GM18951 (cell line): ENCODE data around the gene LHFPL2.

ENCODE experiments used
- POLR2A ChIP-seq: IDR thresholded peaks from 4 replicates; pipeline ENCODE4 v1.6.1; 2011; ENCODE audit warnings: mild to moderate bottlenecking; ENCODE audit not compliant: insufficient read length, insufficient read depth; ENCODE audit errors: extremely low read depth
- in situ Hi-C: fragments of 300-500 bp; cut with MboI; formaldehyde crosslinking; loops from one replicate; pipeline ENCODE4 v1.12.0; 2022; ENCODE audit warnings: low sequenced_read_pairs, mixed read lengths, inconsistent platforms; ENCODE audit not compliant: unreplicated experiment

The LHFPL2 gene

DNA sequence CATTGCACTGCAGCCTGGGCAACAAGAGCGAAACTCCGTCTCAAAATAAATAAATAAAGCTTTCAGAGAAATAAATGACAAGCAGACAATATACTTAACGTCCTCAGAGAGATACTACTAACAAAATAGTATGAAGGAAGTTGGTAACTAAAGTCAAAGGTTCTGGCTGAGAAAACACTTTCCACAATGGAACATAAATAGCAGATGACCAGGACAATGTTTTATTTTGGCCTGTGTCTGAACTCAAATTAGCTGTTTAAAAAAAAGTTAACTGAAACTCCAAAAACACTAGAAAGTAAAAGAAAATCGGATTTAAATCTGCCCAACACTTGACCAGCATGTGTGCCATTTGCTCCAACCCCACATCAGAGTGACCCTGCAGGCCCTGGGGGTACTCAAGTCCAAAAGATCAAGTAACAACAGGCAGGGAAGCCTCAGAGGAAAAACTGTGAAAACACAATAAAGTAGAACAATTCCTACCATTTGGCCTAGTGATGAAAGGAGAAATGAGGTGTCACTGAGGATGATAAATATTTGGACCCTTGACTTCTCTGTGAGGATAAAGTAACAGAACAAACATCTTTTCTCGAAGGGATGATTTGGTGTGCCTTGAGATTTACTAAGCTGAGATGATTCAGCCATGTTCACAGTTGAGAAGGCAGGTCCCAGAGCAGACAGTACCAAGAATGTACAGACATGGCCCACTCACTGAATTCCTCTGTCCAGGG lies 47.7 kb downstream of the LHFPL2 start:
- in situ Hi-C loops = no loop called here
- TF ChIP-seq POLR2A = no peak

DNA sequence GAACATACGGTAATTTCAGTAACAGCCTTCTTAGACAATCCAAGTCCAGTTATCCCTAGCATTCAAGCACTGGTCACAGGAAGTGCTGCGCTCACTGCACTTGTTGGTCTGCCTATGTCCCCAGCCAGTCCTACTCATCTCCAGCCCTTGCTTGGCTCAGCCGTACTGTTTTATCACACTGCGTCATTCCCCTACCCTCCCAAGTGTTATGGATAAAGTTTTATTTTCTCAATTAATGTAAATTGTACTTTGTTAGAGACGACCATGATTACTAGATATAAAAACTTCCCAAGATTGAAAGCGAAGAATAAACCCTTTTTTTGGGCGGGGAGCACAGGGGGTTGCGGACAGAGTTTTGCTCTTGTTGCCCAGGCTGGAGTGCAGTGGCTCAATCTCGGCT lies 49.6 kb downstream of the LHFPL2 start:
- in situ Hi-C loops = no loop called here
- no peak for TF ChIP-seq POLR2A

DNA sequence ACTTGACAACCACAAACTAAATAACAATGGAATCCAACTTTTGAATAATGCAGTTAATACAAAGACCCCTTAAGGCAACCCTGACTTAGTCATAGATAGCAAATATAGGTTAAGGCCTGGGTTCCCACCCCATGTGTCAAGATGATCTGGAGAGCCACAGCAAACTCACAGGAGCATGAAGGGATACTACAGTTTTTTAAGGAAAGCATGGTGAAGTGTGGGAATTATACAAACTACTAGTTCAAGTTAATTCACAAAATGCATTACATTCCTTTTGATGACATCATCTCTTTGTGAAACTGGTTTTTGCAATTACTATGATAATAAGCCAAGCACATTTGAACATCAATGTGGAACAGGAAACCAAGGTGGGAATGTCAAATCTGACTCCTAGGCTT lies 50.6 kb downstream of the LHFPL2 start:
- in situ Hi-C loops = no loop called here
- no peak for TF ChIP-seq POLR2A

DNA sequence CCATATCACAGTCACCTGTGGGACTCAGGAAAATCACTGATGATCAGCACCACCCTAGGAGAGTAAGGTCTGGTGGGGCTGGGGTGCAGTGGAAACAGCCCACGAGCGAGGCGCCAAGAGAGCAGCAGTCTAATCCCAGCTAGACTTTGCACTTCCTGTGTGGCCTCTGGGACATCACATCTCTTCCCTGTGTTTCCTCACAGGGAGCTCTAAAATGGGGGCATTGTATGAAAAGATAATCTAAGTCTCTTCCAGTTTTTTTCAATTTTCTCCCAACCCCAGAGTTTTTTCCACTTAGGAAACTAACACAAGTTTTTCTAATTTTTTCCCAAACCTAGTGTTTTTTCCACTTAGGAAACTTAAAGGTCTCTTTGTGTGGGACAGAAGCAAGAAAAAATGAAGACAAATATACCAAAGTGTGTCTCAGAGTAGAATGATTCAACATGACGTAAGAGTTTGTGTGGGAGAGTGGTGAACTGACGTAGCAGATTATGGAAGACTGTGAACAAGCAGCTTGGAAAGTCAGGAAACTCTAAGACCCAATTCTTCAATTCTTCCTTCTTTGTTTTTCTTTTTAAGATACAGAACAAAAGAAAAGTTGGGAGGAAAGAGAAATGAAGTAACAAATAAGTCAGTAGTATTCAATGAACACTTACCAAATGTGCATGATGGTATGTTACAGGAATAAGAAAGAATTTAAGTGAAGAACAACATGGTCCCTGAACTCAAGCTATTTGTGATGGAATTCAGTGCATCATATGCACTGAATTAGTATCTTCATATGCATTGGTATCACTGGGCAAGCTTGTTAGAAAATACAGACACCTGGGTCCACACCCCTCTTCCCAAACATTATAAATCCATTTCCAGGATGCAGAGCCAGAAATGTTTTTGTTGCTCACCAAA lies 51.3 kb downstream of the LHFPL2 start:
- no peak for TF ChIP-seq POLR2A
- in situ Hi-C loops = no loop called here

DNA sequence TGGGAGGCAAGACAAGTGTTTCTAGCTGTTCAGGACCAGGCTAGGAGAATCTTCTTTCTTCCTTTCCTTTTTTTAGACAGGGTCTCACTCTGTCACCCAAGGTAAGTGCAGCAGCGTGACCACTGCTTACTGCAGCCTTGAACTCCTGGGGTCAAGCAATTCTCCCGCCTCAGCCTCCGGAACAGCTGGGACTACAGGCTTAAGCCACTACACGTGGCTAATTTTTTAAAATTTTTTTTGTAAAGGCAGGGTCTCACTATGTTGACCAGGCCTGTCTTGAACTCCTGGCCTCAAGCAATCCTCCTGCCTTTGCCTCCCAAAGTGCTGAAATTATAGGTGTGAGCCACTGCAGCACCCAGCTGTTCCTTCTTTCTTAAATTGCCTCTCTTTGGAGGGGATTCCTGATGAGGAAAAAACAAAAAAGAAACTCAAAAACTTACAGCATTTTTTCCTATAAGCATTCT lies 53.1 kb downstream of the LHFPL2 start:
- in situ Hi-C loops = no loop called here

DNA sequence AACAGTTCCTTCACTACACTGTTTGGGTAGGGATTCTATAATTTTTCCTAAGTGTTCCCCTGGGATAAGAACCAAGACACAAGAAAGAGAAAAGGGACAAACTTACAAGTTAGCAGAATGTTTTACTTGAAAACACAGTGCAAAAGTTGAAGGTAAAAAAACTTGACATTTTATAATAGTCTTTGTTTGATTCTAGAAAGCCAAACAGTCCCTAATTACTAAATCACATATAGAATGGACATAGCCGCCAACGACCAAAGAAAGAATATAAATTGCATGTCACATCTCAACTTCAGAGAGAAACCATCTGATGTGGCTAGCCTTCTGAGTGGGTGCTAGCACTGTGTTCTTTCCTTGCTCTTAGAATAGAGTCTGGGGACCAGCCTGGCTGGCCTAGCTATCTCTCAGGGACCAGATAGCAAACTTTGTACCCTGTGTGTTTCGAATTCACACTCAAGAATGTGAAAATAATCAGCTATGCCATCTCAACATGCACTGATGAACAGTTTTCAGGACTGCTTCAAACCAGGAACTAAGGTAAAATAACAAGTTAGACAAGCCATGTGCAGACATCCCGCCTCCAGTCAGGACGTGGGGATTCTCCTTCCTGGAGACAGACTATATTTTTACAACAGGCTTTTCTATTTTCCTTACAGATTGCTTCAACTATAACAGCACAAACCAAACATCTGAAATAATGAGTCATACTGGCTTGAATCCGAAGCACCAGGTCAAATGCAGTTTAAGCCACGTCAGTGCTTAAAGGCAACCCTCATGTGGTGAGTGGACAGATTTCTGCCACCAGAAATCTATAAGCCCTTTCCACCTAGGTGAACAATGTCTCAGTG lies 53.7 kb downstream of the LHFPL2 start:
- TF ChIP-seq POLR2A = no peak
- in situ Hi-C loops = no loop called here

More for the DNA sequence above, 53.1 kb downstream of the LHFPL2 start:
- no peak for TF ChIP-seq POLR2A

DNA sequence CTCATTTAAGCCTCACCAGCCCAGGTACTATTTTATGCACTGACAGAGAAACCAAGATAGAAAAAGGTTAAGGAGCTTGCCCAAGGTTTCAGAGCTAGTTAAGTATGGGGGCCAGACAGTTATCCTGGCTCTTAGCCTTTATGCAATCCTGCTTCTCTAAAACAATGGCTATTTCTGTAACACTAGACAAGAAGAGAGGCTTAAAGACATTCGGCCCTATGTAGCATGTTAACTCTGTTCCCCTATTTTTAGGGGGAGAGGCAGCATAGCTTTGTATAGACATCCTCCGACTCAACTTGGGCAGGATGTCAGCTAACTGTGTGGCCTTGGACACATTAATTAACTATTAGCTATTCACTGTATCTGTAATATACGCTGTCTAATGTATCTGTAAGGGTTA lies 54.6 kb downstream of the LHFPL2 start:
- TF ChIP-seq POLR2A = no peak
- in situ Hi-C loops = no loop called here

DNA sequence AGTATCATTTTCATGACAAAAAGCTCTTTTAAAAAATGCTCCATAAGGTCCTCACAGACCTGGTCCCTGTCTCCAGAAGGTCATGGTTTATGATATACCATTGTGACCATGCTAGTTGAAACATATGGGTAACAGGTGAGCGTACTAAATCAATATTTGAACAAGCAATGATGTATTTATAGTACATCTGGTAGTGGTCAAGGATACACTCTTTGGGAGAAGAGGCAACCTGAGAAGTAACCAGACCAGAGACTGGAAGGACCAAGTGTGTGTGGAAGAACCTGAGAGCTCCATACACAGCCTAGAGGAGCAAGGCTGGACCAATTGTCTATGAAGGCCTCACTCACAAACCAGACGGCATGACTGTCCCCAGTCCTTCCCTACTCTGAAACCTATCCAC lies 55.1 kb downstream of the LHFPL2 start:
- TF ChIP-seq POLR2A = no peak
- in situ Hi-C loops = no loop called here

DNA sequence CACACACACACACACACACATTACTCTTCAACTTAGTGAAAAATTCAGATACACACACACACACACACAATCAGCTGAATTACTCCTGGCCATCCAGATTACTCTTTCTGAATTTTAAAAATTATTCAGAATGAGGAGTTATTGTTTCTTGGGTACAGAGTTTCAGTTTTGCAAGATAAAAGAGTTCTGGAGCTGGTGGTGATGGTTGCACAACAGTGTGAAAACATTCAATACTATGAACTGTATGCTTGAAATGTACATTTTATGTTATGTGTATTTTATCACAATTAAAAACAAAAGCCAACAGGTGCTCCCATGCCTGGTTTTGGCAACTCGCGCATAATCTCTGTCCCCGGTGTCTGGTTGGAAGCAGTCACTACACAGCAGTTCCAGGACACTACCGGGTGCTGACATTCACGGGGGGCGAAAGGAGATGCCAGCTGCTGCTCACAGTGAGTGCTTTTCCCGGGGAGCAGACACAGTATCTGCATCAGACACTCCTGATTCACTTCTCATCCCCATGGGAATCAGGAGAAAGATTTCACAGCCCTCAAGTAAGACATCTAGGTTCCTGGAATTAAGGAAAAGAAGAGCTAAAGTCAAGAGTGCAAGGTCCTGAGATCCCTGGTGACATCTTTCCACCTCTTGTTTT lies 55.7 kb downstream of the LHFPL2 start:
- TF ChIP-seq POLR2A = no peak
- in situ Hi-C loops = no loop called here

DNA sequence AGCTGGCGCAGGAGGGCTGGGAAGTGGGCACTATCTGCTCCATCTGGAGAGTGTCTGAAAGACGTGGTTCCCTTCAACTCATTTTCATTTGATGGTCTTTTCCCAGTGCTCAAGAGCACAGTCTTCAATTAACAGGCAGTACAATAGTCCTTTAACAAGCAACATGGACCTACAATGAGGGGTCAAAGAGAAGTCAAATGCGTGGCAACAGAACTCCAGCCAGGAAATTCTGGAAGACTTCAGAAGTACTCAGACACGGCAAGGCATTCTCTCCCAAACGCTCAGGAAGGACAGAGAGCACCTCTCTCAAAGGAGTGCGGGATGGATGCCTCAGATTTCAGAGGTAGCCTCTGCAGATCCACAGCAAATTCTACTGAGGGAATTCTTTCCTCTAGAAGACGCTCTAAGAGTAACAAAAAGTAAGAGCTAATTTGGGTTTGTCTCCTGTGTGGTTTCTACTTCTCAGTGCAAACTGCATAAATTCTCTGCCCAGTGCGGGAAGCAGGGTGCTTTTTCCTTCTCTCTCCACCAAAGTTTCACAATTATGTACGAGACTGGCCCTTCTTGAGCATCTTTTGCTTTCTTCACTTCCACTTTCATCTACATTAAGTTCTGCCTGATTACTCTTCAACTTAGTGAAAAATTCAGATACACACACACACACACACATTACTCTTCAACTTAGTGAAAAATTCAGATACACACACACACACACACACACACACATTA lies 56.4 kb downstream of the LHFPL2 start:
- in situ Hi-C loops = no loop called here
- no peak for TF ChIP-seq POLR2A

DNA sequence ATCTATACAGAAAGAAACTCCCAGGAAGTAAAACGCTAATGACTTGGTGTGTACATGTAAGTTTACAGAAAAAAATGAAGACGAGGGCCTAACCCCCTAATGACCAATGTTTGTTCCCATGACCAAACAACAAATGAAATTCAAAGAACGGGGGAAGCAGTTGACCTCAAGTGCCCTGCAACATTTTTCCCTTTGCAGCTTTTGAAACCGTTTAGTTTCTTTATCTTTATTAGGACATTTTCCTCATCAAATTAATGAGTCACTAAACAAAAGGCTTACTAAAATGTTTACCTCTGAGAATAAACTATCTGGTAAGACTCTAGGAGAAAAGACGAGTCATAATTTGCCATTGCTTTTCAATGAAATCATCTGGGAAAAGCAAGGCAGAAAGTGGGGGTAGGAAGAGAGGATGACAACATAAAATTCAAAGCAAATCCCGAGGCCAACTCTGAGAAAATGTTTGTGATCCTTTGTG lies 57.4 kb downstream of the LHFPL2 start:
- TF ChIP-seq POLR2A = no peak
- in situ Hi-C loops = no loop called here

DNA sequence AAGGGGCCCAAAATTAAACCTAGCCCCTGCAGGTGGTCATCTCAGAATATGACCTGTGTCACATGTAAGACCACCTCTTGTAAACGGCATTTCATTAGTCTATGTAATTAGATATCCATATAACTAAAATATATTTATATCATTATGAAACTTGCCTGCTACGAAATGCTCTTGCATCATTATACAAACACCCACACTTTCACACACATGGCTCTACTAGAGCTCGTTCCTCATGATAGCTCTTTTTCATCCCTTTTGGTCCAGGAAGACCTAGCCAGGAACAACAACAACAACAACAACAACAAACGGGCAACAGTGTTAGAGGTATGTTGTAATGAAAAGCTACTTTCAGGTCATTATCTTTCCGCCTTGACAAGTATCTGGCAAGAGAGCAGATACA lies 58.6 kb downstream of the LHFPL2 start:
- no peak for TF ChIP-seq POLR2A
- in situ Hi-C loops = no loop called here
